Esophagus (tissue), 2 donors: ENCODE measurements around the gene CLDN12. TPM values are rescaled to one million over a fixed set of nuclear protein-coding genes. Genes with fewer than 3 reads are reported as not detected.

Source experiments
- H3K27ac ChIP-seq, 2 donors: one replicate each; pipeline ENCODE4 v1.5.1; 2013; ENCODE audit warnings: low read depth in 2 of 2, mild to moderate bottlenecking in 2 of 2, inconsistent platforms in 1 of 2, low read length in 1 of 2, moderate library complexity in 1 of 2
- H3K27me3 ChIP-seq, 2 donors: one replicate each; pipeline ENCODE4 v1.6.1; 2013; ENCODE audit warnings: low read length in 2 of 2, control low read depth in 1 of 2, mild to moderate bottlenecking in 1 of 2; ENCODE audit not compliant: insufficient read depth in 2 of 2, control insufficient read depth in 1 of 2
- H3K36me3 ChIP-seq, 2 donors: one replicate each; pipeline ENCODE4 v1.6.1; 2013; ENCODE audit warnings: low read length in 1 of 2; ENCODE audit not compliant: control insufficient read depth in 2 of 2, insufficient read depth in 2 of 2
- H3K4me1 ChIP-seq, 2 donors: one replicate each; pipeline ENCODE4 v1.6.1; 2013; ENCODE audit warnings: low read length in 1 of 2; ENCODE audit not compliant: control insufficient read depth in 2 of 2, insufficient read depth in 2 of 2
- H3K4me3 ChIP-seq, 2 donors: one replicate each; pipeline ENCODE4 v1.5.1; 2013; ENCODE audit warnings: low read length in 2 of 2, mild to moderate bottlenecking in 2 of 2, low read depth in 1 of 2, moderate library complexity in 1 of 2
- H3K9me3 ChIP-seq, 2 donors: one replicate each; pipeline ENCODE4 v1.6.1; 2013; ENCODE audit warnings: mild to moderate bottlenecking in 2 of 2, low read depth in 1 of 2, low read length in 1 of 2, moderate library complexity in 1 of 2; ENCODE audit not compliant: control insufficient read depth in 2 of 2, insufficient read depth in 1 of 2
- WGBS, 2 donors: extraction: QIAGEN DNeasy Blood & Tissue Kit; methylation state at CpG; one replicate each; pipeline ENCODE4 v1.1.7; 2013; 5-methylcytosine and 5-hydroxymethylcytosine counted together
- polyA plus RNA-seq, 2 donors: library from polyadenylated mRNA; stranded (reverse); fragments of 200-250 nt; gene quantifications; one replicate each; pipeline ENCODE4 v1.2.3, GENCODE V29; 2013
- donor health status: healthy with polysubstance abuse.
- donor health status: Bipolar disorder and iron deficiency.

The CLDN12 gene
- polyA plus RNA-seq = 10 to 100 TPM in 1 of 2 donors, 1 to 10 TPM in 1; 8.7 to 11.5 TPM

DNA sequence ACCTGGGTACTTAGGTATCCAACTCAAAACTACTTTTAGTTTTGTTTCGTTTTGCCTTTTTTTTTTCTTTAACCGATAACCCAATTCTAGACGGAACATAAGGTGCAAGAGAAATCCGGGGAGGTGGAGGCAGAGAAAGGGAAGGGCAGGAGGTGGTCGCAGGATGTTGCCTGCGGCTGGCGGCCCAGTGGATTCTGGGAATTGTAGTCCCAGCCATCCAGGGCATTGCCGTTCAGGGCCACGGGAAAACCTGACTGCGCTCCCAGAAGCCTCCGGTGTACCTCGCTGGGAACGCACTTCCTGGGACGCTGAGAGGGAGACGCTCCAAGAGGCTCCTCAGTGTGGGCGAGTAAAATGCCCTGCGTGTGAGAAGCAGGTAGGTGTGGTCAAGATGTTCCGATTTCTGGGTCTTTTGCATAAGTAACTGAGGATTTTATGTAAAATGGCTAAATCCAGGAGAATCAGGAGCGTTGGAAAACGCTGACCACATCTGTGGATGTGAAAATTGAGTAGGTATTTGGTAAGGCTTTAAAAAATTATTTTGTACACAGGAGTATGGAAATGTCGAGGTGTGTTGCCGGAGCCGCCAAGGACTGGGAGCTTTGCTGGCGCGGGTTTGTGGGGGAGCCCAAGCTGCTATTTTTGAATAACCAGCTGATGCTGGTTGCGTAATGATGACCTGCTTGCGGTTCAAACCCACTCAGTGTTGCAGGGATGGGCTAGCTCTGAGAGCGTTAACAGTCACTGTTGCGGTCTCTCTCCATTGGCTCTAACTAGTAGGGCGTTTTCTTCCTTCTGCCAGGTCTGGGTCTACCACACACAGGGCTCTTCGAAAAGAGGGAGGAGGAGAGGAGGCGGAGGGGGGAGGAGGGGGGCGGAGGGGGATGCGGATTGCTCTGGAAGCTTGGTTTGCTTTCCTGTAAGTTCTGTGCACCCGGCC is at the start of gene CLDN12:
TSS of gene CLDN12 (plus strand) at position 288 of the 940 bp plus-strand sequence. CDS start 9,216 bp downstream, outside the sequence.
- peak within 1 kb of the TSS; percentile 85 to 95 for H3K27ac ChIP-seq
- H3K27me3 ChIP-seq = no peaks in the 10 kb centered on the region
- H3K9me3 ChIP-seq = peaks cover 0 to 3% of the 10 kb centered on the region in 2 donors
- H3K36me3 ChIP-seq = no peaks in the 10 kb centered on the region
- H3K4me1 ChIP-seq = no peaks in the 10 kb centered on the region
- 0% methylated on average over 35 of the region's 35 CpGs for WGBS, 2 donors
- peak within 1 kb of the TSS; percentile 62 to 97 for H3K4me3 ChIP-seq

DNA sequence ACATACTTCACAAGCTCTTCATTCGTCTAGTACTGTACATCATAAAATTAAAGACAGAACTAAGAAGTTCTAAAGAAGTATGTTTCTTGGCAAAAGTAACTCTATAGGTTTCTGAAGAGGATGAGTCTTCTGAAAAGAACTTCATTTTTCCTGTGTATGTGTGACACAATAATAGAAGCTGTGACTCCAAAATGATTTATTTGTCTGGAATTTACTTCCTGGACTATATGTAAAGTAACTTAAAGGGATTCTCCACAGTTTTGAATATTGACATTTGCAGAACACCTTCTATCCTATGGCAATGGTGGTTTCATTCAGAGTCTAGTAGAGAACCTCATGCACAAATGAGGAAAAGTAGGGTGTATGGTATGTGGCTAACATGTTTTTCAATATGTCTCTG is 19.8 kb upstream of the CLDN12 start:
- no peaks in the 10 kb centered on the region for H3K4me1 ChIP-seq
- H3K27me3 ChIP-seq = no peaks in the 10 kb centered on the region
- peaks cover 7 to 8% of the 10 kb centered on the region in 2 donors for H3K36me3 ChIP-seq
- no peak overlapping the region for H3K27ac ChIP-seq
- no peaks in the 10 kb centered on the region for H3K9me3 ChIP-seq
- H3K4me3 ChIP-seq = no peak overlapping the region
- 72 to 77% methylated on average over 1 of the region's 1 CpG for WGBS, 2 donors

DNA sequence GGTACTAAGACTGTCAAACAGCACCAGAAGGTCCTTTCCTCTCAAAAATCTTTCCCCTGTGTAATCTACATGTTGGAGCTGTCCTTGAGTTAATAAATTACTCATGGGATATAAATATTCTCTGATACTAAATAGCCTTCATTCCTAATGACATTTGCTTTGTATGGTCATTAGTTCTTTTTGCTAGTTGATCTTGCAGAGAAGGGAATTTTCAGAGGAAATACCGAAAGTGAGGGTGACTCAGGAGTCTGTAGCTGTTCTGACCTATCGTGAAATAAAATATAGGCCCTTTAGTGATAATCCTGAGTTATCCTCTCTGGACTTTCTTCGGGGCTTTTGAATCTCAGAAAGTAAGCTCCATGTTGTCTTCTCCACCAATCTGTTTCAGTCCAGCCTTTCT is 19.4 kb upstream of the CLDN12 start:
- Histone ChIP-seq H3K9me3 (no peaks in the 10 kb centered on the region), H3K27ac (no peak overlapping the region), H3K4me3 (no peak overlapping the region), H3K27me3 (no peaks in the 10 kb centered on the region), H3K36me3 (peaks cover 5 to 6% of the 10 kb centered on the region in 2 donors), H3K4me1 (no peaks in the 10 kb centered on the region)
- WGBS, 2 donors = 90 to 93% methylated on average over 3 of the region's 3 CpGs

DNA sequence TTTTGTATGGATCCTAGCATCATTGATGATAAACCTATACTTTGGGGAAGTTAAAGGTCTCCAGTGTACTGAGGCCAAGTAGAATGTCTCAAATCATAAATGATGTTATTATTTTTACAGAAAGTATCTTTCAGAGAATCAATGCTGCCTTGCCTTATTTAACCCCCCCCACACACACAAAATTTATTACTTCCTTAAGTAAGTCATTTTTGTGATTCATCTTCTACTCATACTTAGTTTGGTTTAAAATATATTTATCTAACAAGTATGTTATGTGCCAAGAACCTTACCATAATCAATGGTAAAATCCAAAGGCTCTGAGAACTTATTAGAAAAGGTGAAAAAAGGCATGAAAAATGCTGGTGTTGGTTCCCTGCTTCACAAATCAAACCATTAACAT is 18.8 kb upstream of the CLDN12 start:
- Histone ChIP-seq H3K4me3 (no peak overlapping the region), H3K9me3 (no peaks in the 10 kb centered on the region), H3K4me1 (no peaks in the 10 kb centered on the region), H3K27me3 (no peaks in the 10 kb centered on the region), H3K36me3 (peaks cover 2% of the 10 kb centered on the region in 2 donors), H3K27ac (no peak overlapping the region)

DNA sequence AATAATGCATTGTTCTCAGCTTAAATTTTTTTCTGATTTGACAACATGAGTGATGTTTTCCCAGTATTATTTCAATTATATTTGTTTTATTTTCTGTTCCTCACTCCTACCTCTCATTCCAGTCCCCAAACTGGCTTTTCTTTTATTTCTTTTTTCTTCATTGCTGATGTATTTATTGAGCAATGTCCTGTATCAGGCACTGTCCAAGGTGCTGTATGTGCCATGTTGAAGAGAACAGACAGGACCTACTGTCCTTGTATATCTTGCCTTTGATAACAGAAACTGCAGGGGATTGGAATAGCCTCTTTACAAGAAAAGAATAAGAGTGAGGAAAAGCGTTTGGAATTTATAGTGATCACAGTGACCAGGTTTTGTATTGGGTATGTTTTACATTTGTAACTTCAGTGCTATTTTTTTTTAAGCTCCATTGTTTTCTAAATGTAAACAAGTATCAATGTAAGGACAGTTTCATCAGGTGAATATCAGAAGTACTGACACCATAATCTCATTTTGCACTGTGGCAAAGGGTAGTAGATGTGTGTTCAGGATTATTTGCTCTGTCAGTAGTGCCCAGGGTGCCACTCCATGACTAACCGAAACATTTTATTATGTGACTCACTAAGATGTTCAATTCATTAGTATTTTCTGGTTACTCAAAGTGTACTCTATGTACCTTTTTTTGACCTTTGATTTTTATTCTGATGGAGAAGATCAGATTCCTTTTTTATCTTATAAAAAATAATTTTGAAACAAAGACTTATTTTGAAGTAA is 15.6 kb upstream of the CLDN12 start:
- no peaks in the 10 kb centered on the region for H3K4me1 ChIP-seq
- no peak overlapping the region for H3K4me3 ChIP-seq
- peaks cover 2% of the 10 kb centered on the region in 2 donors for H3K36me3 ChIP-seq
- 95 to 96% methylated on average over 2 of the region's 2 CpGs for WGBS, 2 donors
- H3K27ac ChIP-seq = no peak overlapping the region
- no peaks in the 10 kb centered on the region for H3K9me3 ChIP-seq
- no peaks in the 10 kb centered on the region for H3K27me3 ChIP-seq

DNA sequence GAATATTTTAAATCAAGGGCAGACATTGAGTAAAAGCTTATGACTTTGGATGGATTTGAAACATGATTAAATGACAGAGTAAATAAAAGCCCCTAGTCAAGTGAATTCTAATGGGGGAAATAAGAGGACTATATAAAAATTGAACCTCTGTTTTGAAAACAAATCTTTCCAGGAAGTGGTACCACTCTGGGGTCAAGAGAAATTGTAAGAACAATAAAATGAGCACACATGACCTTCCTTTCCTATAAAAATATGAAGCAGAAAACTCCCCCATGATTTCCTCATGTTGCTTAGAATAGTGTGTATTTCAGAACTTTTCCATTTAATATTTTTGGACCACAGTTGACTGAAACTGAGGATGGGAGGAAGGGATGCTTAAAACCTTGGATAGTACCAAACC is 12.3 kb upstream of the CLDN12 start:
- H3K27ac ChIP-seq = no peak overlapping the region
- no peaks in the 10 kb centered on the region for H3K9me3 ChIP-seq
- no peaks in the 10 kb centered on the region for H3K4me1 ChIP-seq

DNA sequence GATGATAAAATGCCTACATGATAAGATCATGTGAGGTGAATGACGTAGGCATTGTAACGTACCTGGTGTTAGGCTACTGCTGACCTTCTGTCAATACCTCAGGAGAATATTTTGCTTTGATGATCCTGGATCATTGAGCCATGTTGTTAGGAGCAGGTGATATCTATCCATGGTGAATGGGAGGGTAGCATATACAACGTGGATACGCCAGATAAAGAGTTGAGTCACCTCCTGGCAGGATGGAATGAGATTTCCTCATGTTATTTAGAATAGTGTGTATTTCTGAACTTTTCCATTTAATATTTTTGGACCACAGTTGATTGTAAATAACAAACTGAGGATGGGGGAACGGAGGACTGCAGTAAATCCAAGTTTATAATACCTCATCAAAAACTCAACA is 11.8 kb upstream of the CLDN12 start:
- Histone ChIP-seq H3K27me3 (no peaks in the 10 kb centered on the region), H3K4me3 (no peak overlapping the region)
- 88 to 90% methylated on average over 5 of the region's 5 CpGs for WGBS, 2 donors

More for the DNA sequence above, 12.3 kb upstream of the CLDN12 start:
- Histone ChIP-seq H3K27me3 (no peaks in the 10 kb centered on the region), H3K4me3 (no peak overlapping the region), H3K36me3 (no peaks in the 10 kb centered on the region)

DNA sequence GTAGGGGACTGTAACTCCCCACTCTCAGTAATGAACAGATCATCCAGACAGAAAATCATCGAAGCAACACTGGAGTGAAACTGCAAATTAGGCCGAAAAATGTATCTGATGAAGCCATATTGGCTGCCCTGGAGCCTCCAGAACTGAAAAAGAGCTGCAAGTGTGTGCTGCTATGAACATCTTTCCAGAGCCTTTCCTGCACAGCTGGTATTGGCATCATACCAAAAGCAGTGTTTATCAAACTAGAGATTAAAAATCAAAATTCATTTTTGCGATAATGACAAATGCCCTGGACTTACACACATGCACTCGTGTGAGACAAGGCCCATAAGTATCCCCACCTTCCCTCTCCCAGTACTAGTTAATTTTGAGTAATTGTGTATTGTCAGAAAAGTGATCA is 6.8 kb upstream of the CLDN12 start:
- Histone ChIP-seq H3K9me3 (peaks cover 0 to 3% of the 10 kb centered on the region in 2 donors), H3K4me3 (no peak overlapping the region), H3K27ac (no peak overlapping the region), H3K27me3 (no peaks in the 10 kb centered on the region), H3K36me3 (no peaks in the 10 kb centered on the region), H3K4me1 (no peaks in the 10 kb centered on the region)
- 88 to 89% methylated on average over 4 of the region's 4 CpGs for WGBS, 2 donors

More for the DNA sequence above, 11.8 kb upstream of the CLDN12 start:
- no peaks in the 10 kb centered on the region for H3K9me3 ChIP-seq
- no peaks in the 10 kb centered on the region for H3K36me3 ChIP-seq
- H3K27ac ChIP-seq = no peak overlapping the region
- no peaks in the 10 kb centered on the region for H3K4me1 ChIP-seq

DNA sequence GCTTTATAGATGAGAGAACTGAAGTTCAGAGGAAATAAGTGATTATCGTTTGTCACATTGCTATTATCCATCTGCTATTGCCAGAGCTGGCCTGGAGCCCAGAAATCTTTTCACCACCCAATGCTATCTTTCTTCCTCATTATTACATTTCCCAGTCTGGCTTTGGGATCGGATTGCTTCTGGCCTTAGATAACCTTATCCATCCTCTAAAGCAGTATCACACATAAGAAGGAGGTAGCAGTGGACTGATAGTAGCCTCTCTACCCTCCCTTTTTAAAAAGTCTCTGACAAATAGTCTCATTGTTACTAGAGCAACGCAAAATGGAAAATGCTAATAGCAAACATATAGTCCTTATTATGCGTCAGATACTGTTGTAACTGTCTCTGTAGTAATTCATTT is 1.3 kb upstream of the CLDN12 start:
- Histone ChIP-seq H3K4me3 (no peak overlapping the region), H3K4me1 (no peaks in the 10 kb centered on the region), H3K36me3 (no peaks in the 10 kb centered on the region), H3K9me3 (peaks cover 0 to 3% of the 10 kb centered on the region in 2 donors), H3K27me3 (no peaks in the 10 kb centered on the region), H3K27ac (no peak overlapping the region)
- 32 to 42% methylated on average over 4 of the region's 4 CpGs for WGBS, 2 donors
